ENCODE measurements around the gene TXN. TPM values are rescaled to one million over a fixed set of nuclear protein-coding genes. Genes with fewer than 3 reads are reported as not detected.
A peak's percentile ranks its signal among the peaks of the same experiment; 100 is the strongest.

Gene TXN
- total and polyA plus RNA-seq, 10 of the 15 experiments (the other 5 are each of a cell fraction or from before 2014, with no cell fraction given): 309 to 2,304 (median 650) TPM

DNA sequence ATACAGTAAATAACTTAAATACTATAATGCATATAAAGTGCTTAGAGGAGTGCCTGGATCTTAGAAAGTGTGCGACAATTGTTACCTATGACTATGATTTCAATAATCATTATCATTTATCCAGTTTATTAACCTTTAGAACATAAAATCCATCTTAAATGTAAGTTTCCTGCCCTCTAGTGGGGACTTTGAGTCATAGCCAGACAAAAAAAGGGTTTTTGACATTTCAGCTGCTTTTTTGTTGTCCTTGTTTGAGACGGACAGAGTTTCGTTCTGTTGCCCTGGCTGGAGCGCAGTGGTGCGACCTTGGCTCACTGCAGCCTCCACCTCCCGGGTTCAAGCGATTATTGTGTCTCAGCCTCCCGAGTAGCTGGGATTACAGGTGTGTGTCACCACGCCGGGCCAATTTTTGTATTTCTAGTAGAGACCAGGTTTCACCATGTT, 38.6 kb downstream of the TXN start:
- H2AFZ ChIP-seq (ENCODE audit: control insufficient read depth, low read depth, low read length): no peak overlapping the region
- H3K36me3 ChIP-seq (ENCODE audit: control insufficient read depth in 2 of 2, insufficient read depth in 2 of 2, low read length in 1 of 2): no peaks in the 10 kb centered on the region
- no peak overlapping the region for H3K27ac ChIP-seq (ENCODE audit: control insufficient read depth, insufficient read depth)
- no peak overlapping the region for H3K4me3 ChIP-seq
- peak; percentile 34 for ATAC-seq
- in situ Hi-C loops (cut with MboI) (loop anchor here (10.0 kb wide), 1 partner anchor 643 kb away; no protein-coding TSS in a partner anchor), intact Hi-C loops (cut with micrococcal nuclease; ENCODE audit: unreplicated experiment) (loop anchor here (2.0 to 5.0 kb wide), 3 partner anchors 35 to 645 kb away; no protein-coding TSS in a partner anchor)
- no peaks in the 10 kb centered on the region for H3K4me1 ChIP-seq (ENCODE audit: control insufficient read depth, insufficient read depth, low read length)
- H3K9me3 ChIP-seq (replicated peaks; ENCODE audit: control insufficient read depth, insufficient read depth, low read length): no peaks in the 10 kb centered on the region
- WGBS (ENCODE audit: insufficient coverage, insufficient replicate concordance, low lambda C conversion rate, missing lambda C conversion rate): 20% methylated on average over 10 of the region's 10 CpGs
- peak; percentile 69 for TF ChIP-seq RAD21 (IDR thresholded peaks at IDR 0.05; ENCODE audit: insufficient read depth, low read depth, low read length)
- TF ChIP-seq, protein P1, sequence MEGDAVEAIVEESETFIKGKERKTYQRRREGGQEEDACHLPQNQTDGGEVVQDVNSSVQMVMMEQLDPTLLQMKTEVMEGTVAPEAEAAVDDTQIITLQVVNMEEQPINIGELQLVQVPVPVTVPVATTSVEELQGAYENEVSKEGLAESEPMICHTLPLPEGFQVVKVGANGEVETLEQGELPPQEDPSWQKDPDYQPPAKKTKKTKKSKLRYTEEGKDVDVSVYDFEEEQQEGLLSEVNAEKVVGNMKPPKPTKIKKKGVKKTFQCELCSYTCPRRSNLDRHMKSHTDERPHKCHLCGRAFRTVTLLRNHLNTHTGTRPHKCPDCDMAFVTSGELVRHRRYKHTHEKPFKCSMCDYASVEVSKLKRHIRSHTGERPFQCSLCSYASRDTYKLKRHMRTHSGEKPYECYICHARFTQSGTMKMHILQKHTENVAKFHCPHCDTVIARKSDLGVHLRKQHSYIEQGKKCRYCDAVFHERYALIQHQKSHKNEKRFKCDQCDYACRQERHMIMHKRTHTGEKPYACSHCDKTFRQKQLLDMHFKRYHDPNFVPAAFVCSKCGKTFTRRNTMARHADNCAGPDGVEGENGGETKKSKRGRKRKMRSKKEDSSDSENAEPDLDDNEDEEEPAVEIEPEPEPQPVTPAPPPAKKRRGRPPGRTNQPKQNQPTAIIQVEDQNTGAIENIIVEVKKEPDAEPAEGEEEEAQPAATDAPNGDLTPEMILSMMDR (IDR thresholded peaks at IDR 0.05 in 2 of 3, conservative IDR thresholded peaks at IDR 0.05 in 1 of 3; ENCODE audit: control insufficient read depth in 2 of 3, extremely low read depth in 1 of 3, insufficient read depth in 1 of 3, low read depth in 3 of 3, low read length in 3 of 3): peak; percentile 61 to 72 (median 65)
- TF ChIP-seq MYB (IDR thresholded peaks at IDR 0.05; ENCODE audit: borderline replicate concordance, low read depth, low read length): no peak
- peak; percentile 70; the same call in 1 of the 2 replicates for TF ChIP-seq SMC3 (IDR thresholded peaks at IDR 0.05; ENCODE audit: borderline replicate concordance, low read length)
- TF ChIP-seq STAT3 (IDR thresholded peaks at IDR 0.05; ENCODE audit: low read depth, low read length): no peak
- no peak for TF ChIP-seq KLF5 (IDR thresholded peaks at IDR 0.05; ENCODE audit: partially characterized antibody)
- no peak for TF ChIP-seq POU2F2 (IDR thresholded peaks at IDR 0.05; ENCODE audit: borderline replicate concordance, low read depth, low read length)
- TF ChIP-seq, protein P2, sequence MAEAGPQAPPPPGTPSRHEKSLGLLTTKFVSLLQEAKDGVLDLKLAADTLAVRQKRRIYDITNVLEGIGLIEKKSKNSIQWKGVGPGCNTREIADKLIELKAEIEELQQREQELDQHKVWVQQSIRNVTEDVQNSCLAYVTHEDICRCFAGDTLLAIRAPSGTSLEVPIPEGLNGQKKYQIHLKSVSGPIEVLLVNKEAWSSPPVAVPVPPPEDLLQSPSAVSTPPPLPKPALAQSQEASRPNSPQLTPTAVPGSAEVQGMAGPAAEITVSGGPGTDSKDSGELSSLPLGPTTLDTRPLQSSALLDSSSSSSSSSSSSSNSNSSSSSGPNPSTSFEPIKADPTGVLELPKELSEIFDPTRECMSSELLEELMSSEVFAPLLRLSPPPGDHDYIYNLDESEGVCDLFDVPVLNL (IDR thresholded peaks at IDR 0.05; ENCODE audit: low read depth, low read length): no peak
- no peak for TF ChIP-seq TCF3 (IDR thresholded peaks at IDR 0.05; ENCODE audit: borderline replicate concordance, insufficient read depth, low read depth, low read length)
- TF ChIP-seq FOXK2 (IDR thresholded peaks at IDR 0.05): no peak
- no peak for TF ChIP-seq PML (IDR thresholded peaks at IDR 0.05; ENCODE audit: low read length)
- no peak for TF ChIP-seq FOS (IDR thresholded peaks at IDR 0.05; ENCODE audit: borderline replicate concordance, extremely low read depth, insufficient read length)
- no peak for TF ChIP-seq SREBF1 (IDR thresholded peaks at IDR 0.05; ENCODE audit: low read length)
- TF ChIP-seq NRF1 (conservative IDR thresholded peaks at IDR 0.05; ENCODE audit: low read depth, low read length): no peak
- no peak for TF ChIP-seq YBX1 (IDR thresholded peaks at IDR 0.05)
- TF ChIP-seq POLR2AphosphoS5 (IDR thresholded peaks at IDR 0.05; ENCODE audit: low read length): no peak
- no peak for TF ChIP-seq WRNIP1 (IDR thresholded peaks at IDR 0.05; ENCODE audit: borderline replicate concordance, low read depth, low read length)
- H3K79me2 ChIP-seq (ENCODE audit: control insufficient read depth, insufficient read depth, low read length): no peaks in the 10 kb centered on the region
- SMC1A ChIA-PET (ENCODE audit: uncharacterized antibody, unreplicated experiment): interaction anchor here (0.7 to 7.8 kb wide), 11 partner anchors 13 to 643 kb away, joined by 3 to 53 read pairs (median 5); no protein-coding TSS in a partner anchor
- POLR2A ChIA-PET: no interaction called here
- H3K9ac ChIP-seq (ENCODE audit: control insufficient read depth, insufficient read depth, low read length): no peak overlapping the region
- H3K27me3 ChIP-seq (replicated peaks in 1 of 2; ENCODE audit: control insufficient read depth in 2 of 2, insufficient read depth in 2 of 2, low read length in 1 of 2): no peaks in the 10 kb centered on the region
- H4K20me1 ChIP-seq (ENCODE audit: control insufficient read depth, insufficient read depth): no peaks in the 10 kb centered on the region
- RAD21 ChIA-PET (ENCODE audit: unreplicated experiment): interaction anchor here (0.8 to 2.4 kb wide), 10 partner anchors 34 to 643 kb away, joined by 3 to 11 read pairs (median 5); partner anchors contain the start of gene TXN
- DNase-seq (ENCODE audit: low read depth, low spot score): no peak
- no peak overlapping the region for H3K4me2 ChIP-seq (ENCODE audit: control insufficient read depth, insufficient read depth)
- peak; percentile 86 for FAIRE-seq
- CTCF ChIA-PET: interaction anchor here (0.6 to 8.8 kb wide), 18 partner anchors 13 to 643 kb away, joined by 3 to 114 read pairs (median 4); no protein-coding TSS in a partner anchor
- BruUV-seq (replicated peaks): no TSS peak
